SK-N-SH (cell line): Measurements from ENCODE around the gene CABLES2. TPM values are rescaled to one million over a fixed set of nuclear protein-coding genes. Genes with fewer than 3 reads are reported as not detected.

ENCODE experiments used
- CTCF ChIA-PET: fragments of 300-600, 350-600 bp; formaldehyde crosslinking; extraction: SDS; loops from one replicate; lab custom pipeline; 2021; lab: Yijun Ruan, JAX
- POLR2A ChIA-PET: fragments of 350-600 bp; sonication (Branson Sonifier 250); formaldehyde crosslinking; extraction: SDS; loops from one replicate; lab custom pipeline; 2020; ENCODE audit warnings: antibody characterized with exemption, inconsistent platforms; lab: Yijun Ruan, JAX
- DNase-seq: peaks from one replicate; pipeline ENCODE4 v3.0.0; 2012
- H2AFZ ChIP-seq: fragments of 200-600 bp; sonication (generic); 2 replicates; pipeline ENCODE4 v1.8.1; 2016; ENCODE audit warnings: antibody characterized with exemption, mild to moderate bottlenecking, low read depth
- H3F3A ChIP-seq: fragments of 200-600 bp; sonication (generic); replicated peaks from 2 replicates; pipeline ENCODE3; 2016; ENCODE audit warnings: antibody characterized with exemption, mild to moderate bottlenecking; ENCODE audit not compliant: insufficient read depth
- H3K27ac ChIP-seq, 2 experiments: fragments of 200-500 bp in 1 of 2; fragments of 200-600 bp in 1 of 2; sonication (Bioruptor generic) in 1 of 2; sonication (generic), shearing (Covaris generic) in 1 of 2; 2 replicates each; pipeline versions ENCODE4 v1.5.1 to v1.6.1; 2014 to 2016; ENCODE audit warnings: low read depth in 2 of 2, inconsistent platforms in 1 of 2, low read length in 1 of 2, mild to moderate bottlenecking in 1 of 2, mixed read lengths in 1 of 2
- H3K27me3 ChIP-seq: fragments of 200-600 bp; sonication (generic), shearing (Covaris generic); 2 replicates; pipeline ENCODE4 v1.6.1; 2016; ENCODE audit warnings: mixed run types; ENCODE audit not compliant: insufficient read depth
- H3K36me3 ChIP-seq, 2 experiments: fragments of 200-500 bp in 1 of 2; fragments of 200-600 bp in 1 of 2; sonication (Bioruptor generic) in 1 of 2; sonication (generic) in 1 of 2; replicated peaks in 1 of 2; 2 replicates each; pipeline versions ENCODE3 to v1.5.1; 2014 to 2016; ENCODE audit warnings: low read length in 1 of 2, mild to moderate bottlenecking in 1 of 2; ENCODE audit not compliant: insufficient read depth in 2 of 2, control insufficient read depth in 1 of 2
- H3K4me1 ChIP-seq, 2 experiments: fragments of 200-500 bp in 1 of 2; fragments of 200-600 bp in 1 of 2; sonication (Bioruptor generic) in 1 of 2; sonication (generic), shearing (Covaris generic) in 1 of 2; 2 replicates each; pipeline versions ENCODE4 v1.5.1 to v1.6.1; 2014 to 2016; ENCODE audit warnings: low read depth in 1 of 2, low read length in 1 of 2, mixed run types in 1 of 2; ENCODE audit not compliant: insufficient read depth in 2 of 2, control insufficient read depth in 1 of 2
- H3K4me2 ChIP-seq: fragments of 200-600 bp; sonication (generic), shearing (Covaris generic); 2 replicates; pipeline ENCODE4 v1.6.1; 2017; ENCODE audit warnings: mixed run types
- H3K4me3 ChIP-seq, 2 experiments: fragments of 200-500 bp in 1 of 2; fragments of 200-600 bp in 1 of 2; sonication (Bioruptor generic) in 1 of 2; sonication (generic), shearing (Covaris generic) in 1 of 2; 2 replicates each; pipeline versions ENCODE4 v1.5.1 to v1.8.1; 2014 to 2016; ENCODE audit warnings: low read depth in 2 of 2, inconsistent platforms in 1 of 2, low read length in 1 of 2, mild to moderate bottlenecking in 1 of 2, mixed read lengths in 1 of 2, moderate library complexity in 1 of 2
- H3K79me2 ChIP-seq: fragments of 200-600 bp; sonication (generic); 2 replicates; pipeline ENCODE4 v1.8.1; 2017; ENCODE audit warnings: mild to moderate bottlenecking; ENCODE audit not compliant: insufficient read depth
- H3K9ac ChIP-seq: fragments of 200-600 bp; sonication (generic); 2 replicates; pipeline ENCODE4 v1.6.1; 2017; ENCODE audit warnings: mixed run types
- H3K9me2 ChIP-seq: fragments of 200-600 bp; sonication (generic); 2 replicates; pipeline ENCODE4 v1.6.1; 2017; ENCODE audit warnings: mixed run types
- H3K9me3 ChIP-seq: fragments of 200-600 bp; sonication (generic); 2 replicates; pipeline ENCODE4 v1.6.1; 2017; ENCODE audit warnings: mixed run types, mild to moderate bottlenecking, moderate library complexity
- H4K20me1 ChIP-seq: fragments of 200-600 bp; sonication (generic); 2 replicates; pipeline ENCODE4 v1.6.1; 2017; ENCODE audit warnings: mild to moderate bottlenecking, mixed run types; ENCODE audit not compliant: insufficient read depth
- CHD2 ChIP-seq: fragments of 150-350 bp; IDR thresholded peaks from 2 replicates; pipeline ENCODE4 v1.6.1; 2018; ENCODE audit warnings: low read length; ENCODE audit not compliant: partially characterized antibody
- CTCF ChIP-seq: fragments of 200-600 bp; sonication (generic); IDR thresholded peaks from 2 replicates; pipeline ENCODE4 v1.6.1; 2017; ENCODE audit warnings: antibody characterized with exemption, mild to moderate bottlenecking, moderate library complexity
- ELF1 ChIP-seq: IDR thresholded peaks from 2 replicates; pipeline ENCODE4 v1.4.0; 2012
- EP300 ChIP-seq, 2 experiments: IDR thresholded peaks; 2 replicates each; pipeline versions ENCODE4 v1.4.0 to v1.6.1; 2012; ENCODE audit warnings: borderline replicate concordance in 1 of 2, low read depth in 1 of 2, low read length in 1 of 2
- EZH2phosphoT487 ChIP-seq: fragments of 200-600 bp; sonication (generic); IDR thresholded peaks from 2 replicates; pipeline ENCODE4 v1.6.1; 2017; ENCODE audit warnings: low read depth, mixed run types, mild to moderate bottlenecking, antibody characterized with exemption, moderate library complexity, borderline replicate concordance
- FOXM1 ChIP-seq: IDR thresholded peaks from 2 replicates; pipeline ENCODE4 v1.4.0; 2012; ENCODE audit warnings: low read depth, mild to moderate bottlenecking
- GABPA ChIP-seq: IDR thresholded peaks from 2 replicates; pipeline ENCODE4 v1.4.0; 2012; ENCODE audit warnings: low read depth, mild to moderate bottlenecking
- IRF3 ChIP-seq: fragments of 150-350 bp; IDR thresholded peaks from 2 replicates; pipeline ENCODE4 v1.6.1; 2016; ENCODE audit warnings: mild to moderate bottlenecking, low read depth, low read length
- MXI1 ChIP-seq: IDR thresholded peaks from 2 replicates; pipeline ENCODE4 v1.6.1; 2012; ENCODE audit warnings: mild to moderate bottlenecking, low read depth, low read length, improper control_type of control experiment
- POLR2AphosphoS5 ChIP-seq: IDR thresholded peaks from 2 replicates; pipeline ENCODE4 v1.6.1; 2012; ENCODE audit warnings: low read depth, low read length
- RAD21 ChIP-seq: IDR thresholded peaks from 2 replicates; pipeline ENCODE4 v1.6.1; 2012; ENCODE audit warnings: mild to moderate bottlenecking, low read length
- REST ChIP-seq: IDR thresholded peaks from 2 replicates; pipeline ENCODE4 v1.6.1; 2012; ENCODE audit warnings: mild to moderate bottlenecking, low read depth, low read length, moderate library complexity
- RFX5 ChIP-seq: IDR thresholded peaks from 2 replicates; pipeline ENCODE4 v1.6.1; 2012; ENCODE audit warnings: mild to moderate bottlenecking, improper control_type of control experiment, low read length
- RXRA ChIP-seq: IDR thresholded peaks from 2 replicates; pipeline ENCODE4 v1.4.0; 2012; ENCODE audit warnings: low read depth, mild to moderate bottlenecking, borderline replicate concordance
- TAF1 ChIP-seq: IDR thresholded peaks from 2 replicates; pipeline ENCODE4 v1.6.1; 2012; ENCODE audit warnings: low read depth, mild to moderate bottlenecking, low read length, moderate library complexity, borderline replicate concordance
- TEAD4 ChIP-seq: IDR thresholded peaks from 2 replicates; pipeline ENCODE4 v1.4.0; 2012; ENCODE audit warnings: mild to moderate bottlenecking, borderline replicate concordance; ENCODE audit not compliant: insufficient read depth
- USF1 ChIP-seq: IDR thresholded peaks from 2 replicates; pipeline ENCODE4 v1.4.0; 2012; ENCODE audit warnings: low read depth, borderline replicate concordance
- WGBS: methylation state at CpG from one replicate; pipeline ENCODE4 v1.1.6; 2017; ENCODE audit warnings: low lambda C conversion rate; 5-methylcytosine and 5-hydroxymethylcytosine counted together
- polyA plus RNA-seq, 3 experiments: library from polyadenylated mRNA; depleted of rRNA; stranded (reverse); fragments of >200 nt; gene quantifications; 2 replicates each; pipeline ENCODE4 v1.2.3, GENCODE V29; 2012

Gene CABLES2
- polyA plus RNA-seq, 1 of the 3 experiments (the other 2 are of a cell fraction), result 4.8 TPM

- Histone ChIP-seq H3K27ac (no peak overlapping the region), H3K9ac (no peak overlapping the region), H3K4me1 (peaks cover 0 to 8% of the 10 kb centered on the region in 2 experiments; a peak in 1 of 4 replicates), H4K20me1 (no peaks in the 10 kb centered on the region), H3K9me2 (no peaks in the 10 kb centered on the region), H3K4me3 (no peak overlapping the region), H3K27me3 (no peaks in the 10 kb centered on the region), H2AFZ (no peak overlapping the region), H3F3A (no peaks in the 10 kb centered on the region), H3K36me3 (no peaks in the 10 kb centered on the region), H3K4me2 (no peak overlapping the region), H3K9me3 (no peaks in the 10 kb centered on the region), H3K79me2 (no peaks in the 10 kb centered on the region)
- DNase-seq, result no peak
- POLR2A ChIA-PET, result no interaction called here
- WGBS, result 74% methylated on average over 32 of the region's 44 CpGs
- no peak for TF ChIP-seq EZH2phosphoT487
- no peak for TF ChIP-seq REST
- no peak for TF ChIP-seq MXI1
- no peak for TF ChIP-seq GABPA
- TF ChIP-seq FOXM1, result no peak
- no peak for TF ChIP-seq CTCF
- TF ChIP-seq IRF3, result no peak
- no peak for TF ChIP-seq POLR2AphosphoS5
- no peak for TF ChIP-seq ELF1
- TF ChIP-seq USF1, result no peak
- TF ChIP-seq RFX5, result no peak
- no peak for TF ChIP-seq CHD2
- no peak for TF ChIP-seq EP300 (IDR thresholded peaks at IDR 0.05; ENCODE audit: borderline replicate concordance in 1 of 2, low read depth in 1 of 2, low read length in 1 of 2)
- TF ChIP-seq TEAD4, result no peak
- TF ChIP-seq RAD21, result no peak
- no peak for TF ChIP-seq TAF1
- no peak for TF ChIP-seq RXRA
- CTCF ChIA-PET, result interaction anchor here (1.1 kb wide), 1 partner anchor 45 kb away, joined by 3 read pairs; no protein-coding TSS in a partner anchor
Measured at GRCh38 chr20:62446888-62447869, 40.1 kb upstream of the CABLES2 start.
